ENCODE data around the gene PLA2G4B. TPM values are rescaled to one million over a fixed set of nuclear protein-coding genes. Genes with fewer than 3 reads are reported as not detected.

Gene PLA2G4B
- total and polyA plus RNA-seq, 2 donors: 1.9 to 45.4 TPM

DNA sequence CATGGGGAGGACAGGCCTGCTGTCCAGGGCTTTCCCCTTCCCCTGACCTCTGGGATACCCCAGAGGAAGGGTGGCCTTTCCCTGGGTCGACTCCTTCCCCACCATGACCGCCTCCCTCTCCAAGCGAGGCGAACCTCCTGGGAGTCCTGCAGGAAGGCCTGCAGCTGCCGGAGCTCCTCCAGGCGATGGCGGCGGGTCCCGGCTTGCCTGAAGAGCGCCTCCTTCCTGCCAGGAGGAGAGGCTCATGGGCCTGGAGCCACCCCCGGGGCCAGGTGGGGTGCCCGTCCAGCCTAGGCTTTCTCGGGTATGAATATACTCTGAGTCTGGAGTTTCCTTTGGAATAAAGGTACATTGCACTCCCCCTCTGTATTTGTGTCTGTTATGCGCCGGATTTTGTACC lies 20.1 kb downstream of the PLA2G4B start:
- DNase-seq (ENCODE audit: low read depth in 6 of 9, low spot score in 9 of 9): no peak
- H3K27me3 ChIP-seq (ENCODE audit: control insufficient read depth in 2 of 2, insufficient read depth in 1 of 2, low read length in 1 of 2): no peaks in the 10 kb centered on the region
- 96% methylated on average over 15 of the region's 15 CpGs for WGBS
- no peaks in the 10 kb centered on the region for H3K9me3 ChIP-seq (ENCODE audit: control insufficient read depth in 2 of 2, insufficient read depth in 1 of 2, low read length in 1 of 2)
- peaks cover 2 to 18% of the 10 kb centered on the region in 2 donors for H3K4me1 ChIP-seq (ENCODE audit: control insufficient read depth in 2 of 2, insufficient read depth in 2 of 2, low read length in 2 of 2)
- H3K27ac ChIP-seq (ENCODE audit: low read depth in 1 of 2, low read length in 1 of 2): no peak overlapping the region
- no peak overlapping the region for H3K4me3 ChIP-seq (ENCODE audit: low read length in 2 of 2)
- no peaks in the 10 kb centered on the region for H3K36me3 ChIP-seq (ENCODE audit: control insufficient read depth in 2 of 2, insufficient read depth in 2 of 2, low read length in 1 of 2)

DNA sequence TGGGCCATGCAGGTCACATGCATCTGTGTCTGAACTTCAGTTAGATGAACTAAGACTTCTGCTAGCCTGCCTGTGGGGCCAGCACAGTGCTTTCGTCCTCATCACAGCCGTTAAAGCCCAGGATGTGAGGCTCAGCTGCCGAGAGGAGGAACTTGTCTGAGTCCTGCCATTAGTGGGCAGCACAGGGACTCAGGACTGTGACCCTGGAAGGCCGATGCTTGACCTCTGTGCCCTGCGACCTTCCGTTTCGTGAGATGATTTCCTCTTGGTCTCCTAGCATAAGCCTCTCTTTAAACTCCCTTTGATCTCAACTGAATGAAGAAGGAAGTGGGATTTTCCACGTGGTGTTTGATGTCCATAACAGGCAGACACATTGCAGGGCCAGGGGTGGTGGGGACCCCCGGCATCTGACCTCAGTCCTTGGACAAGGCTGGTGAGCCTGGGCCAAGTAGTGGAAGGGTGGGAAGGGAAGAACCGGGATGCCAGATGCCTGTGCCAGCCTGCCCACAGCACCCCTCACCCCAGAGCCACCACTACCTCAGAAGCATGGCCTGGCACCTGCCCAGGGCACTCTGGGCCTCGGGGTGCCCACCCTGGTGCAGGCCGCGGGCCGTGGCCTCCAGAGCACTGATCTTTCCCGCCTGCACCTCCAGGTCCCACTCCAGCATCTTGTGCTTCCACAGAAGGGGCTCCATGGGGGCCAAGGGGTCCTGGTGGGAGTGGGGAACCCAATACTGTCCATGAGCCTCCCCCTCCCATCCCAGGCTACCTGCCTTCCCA lies 21.6 kb downstream of the PLA2G4B start:
- DNase-seq (ENCODE audit: low read depth in 6 of 9, low spot score in 9 of 9): no peak
- Histone ChIP-seq H3K4me1 (ENCODE audit: control insufficient read depth in 2 of 2, insufficient read depth in 2 of 2, low read length in 2 of 2) (peaks cover 2 to 13% of the 10 kb centered on the region in 2 donors), H3K36me3 (ENCODE audit: control insufficient read depth in 2 of 2, insufficient read depth in 2 of 2, low read length in 1 of 2) (no peaks in the 10 kb centered on the region), H3K9me3 (ENCODE audit: control insufficient read depth in 2 of 2, insufficient read depth in 1 of 2, low read length in 1 of 2) (no peaks in the 10 kb centered on the region), H3K27ac (ENCODE audit: low read depth in 1 of 2, low read length in 1 of 2) (no peak overlapping the region), H3K4me3 (ENCODE audit: low read length in 2 of 2) (no peak overlapping the region), H3K27me3 (ENCODE audit: control insufficient read depth in 2 of 2, insufficient read depth in 1 of 2, low read length in 1 of 2) (no peaks in the 10 kb centered on the region)
- WGBS: 50% methylated on average over 15 of the region's 15 CpGs

DNA sequence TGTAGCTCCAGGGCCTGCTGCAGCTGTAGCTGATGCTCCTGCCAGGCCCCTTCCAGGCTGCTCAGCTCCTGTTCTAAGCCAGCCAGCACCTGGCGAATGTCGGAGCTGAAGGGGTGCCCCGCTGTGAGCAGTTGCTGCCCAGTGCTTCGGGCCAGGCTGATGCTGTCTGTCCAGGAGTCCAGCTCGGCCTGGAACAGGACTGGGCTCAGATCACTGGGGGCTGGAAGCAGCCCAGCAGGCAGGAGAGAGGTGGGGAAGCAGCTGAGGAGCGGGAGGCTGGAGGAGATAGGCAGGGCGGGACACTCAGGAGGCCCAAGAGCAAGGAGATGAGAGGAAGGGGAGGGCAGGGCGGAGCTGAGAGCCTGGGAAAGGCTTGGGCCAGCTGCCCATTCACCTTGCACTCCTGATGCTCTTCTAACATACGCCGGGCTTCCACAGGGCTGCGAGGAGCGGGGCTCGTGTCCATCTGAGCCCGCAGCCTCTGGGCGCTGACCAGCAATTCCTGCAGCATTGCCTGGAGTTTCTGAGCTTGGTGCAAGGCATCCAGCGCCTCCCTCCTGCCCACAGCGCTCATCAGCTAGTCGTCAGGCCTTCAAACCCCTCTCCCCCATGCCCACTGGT lies 23.2 kb downstream of the PLA2G4B start:
- Histone ChIP-seq H3K36me3 (ENCODE audit: control insufficient read depth in 2 of 2, insufficient read depth in 2 of 2, low read length in 1 of 2) (no peaks in the 10 kb centered on the region), H3K27ac (ENCODE audit: low read depth in 1 of 2, low read length in 1 of 2) (no peak overlapping the region), H3K27me3 (ENCODE audit: control insufficient read depth in 2 of 2, insufficient read depth in 1 of 2, low read length in 1 of 2) (no peaks in the 10 kb centered on the region), H3K9me3 (ENCODE audit: control insufficient read depth in 2 of 2, insufficient read depth in 1 of 2, low read length in 1 of 2) (no peaks in the 10 kb centered on the region), H3K4me3 (ENCODE audit: low read length in 2 of 2) (no peak overlapping the region), H3K4me1 (ENCODE audit: control insufficient read depth in 2 of 2, insufficient read depth in 2 of 2, low read length in 2 of 2) (peaks cover 2 to 8% of the 10 kb centered on the region in 2 donors)
- 96% methylated on average over 18 of the region's 18 CpGs for WGBS
- DNase-seq (ENCODE audit: low read depth in 6 of 9, low spot score in 9 of 9): no peak

DNA sequence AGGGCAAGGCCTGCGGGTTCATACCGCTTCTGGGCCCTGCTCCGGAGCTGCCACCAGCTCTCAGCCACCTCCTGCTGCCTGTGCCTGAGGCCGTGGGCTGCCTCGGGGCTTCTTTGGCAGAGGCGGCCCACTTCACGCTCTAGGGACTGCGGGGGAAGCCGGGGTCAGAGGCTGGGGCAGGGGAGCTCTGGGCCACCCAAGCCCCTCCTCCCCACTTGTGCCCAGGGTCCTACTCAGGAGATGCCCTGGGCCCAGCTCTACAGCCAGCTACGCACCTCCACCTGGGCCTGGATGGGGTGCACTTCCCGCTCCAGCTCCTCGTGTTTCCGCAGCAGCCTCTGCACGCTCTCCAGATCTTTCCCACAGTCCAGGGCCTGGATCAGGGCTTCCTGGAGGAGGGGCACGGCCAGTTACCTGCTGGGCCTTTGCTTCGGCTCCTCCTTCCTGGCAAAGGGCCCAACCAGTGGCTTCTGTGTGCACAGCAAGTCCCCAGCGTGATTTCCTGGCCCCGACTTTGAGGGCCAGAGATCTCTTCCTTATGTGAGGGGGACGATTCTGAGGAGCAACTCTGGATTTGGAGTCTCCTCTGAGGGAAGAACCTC lies 24.0 kb downstream of the PLA2G4B start:
- DNase-seq (ENCODE audit: low read depth in 6 of 9, low spot score in 9 of 9): no peak
- Histone ChIP-seq H3K4me3 (ENCODE audit: low read length in 2 of 2) (no peak overlapping the region), H3K27me3 (ENCODE audit: control insufficient read depth in 2 of 2, insufficient read depth in 1 of 2, low read length in 1 of 2) (no peaks in the 10 kb centered on the region), H3K4me1 (ENCODE audit: control insufficient read depth in 2 of 2, insufficient read depth in 2 of 2, low read length in 2 of 2) (peaks cover 2 to 8% of the 10 kb centered on the region in 2 donors), H3K36me3 (ENCODE audit: control insufficient read depth in 2 of 2, insufficient read depth in 2 of 2, low read length in 1 of 2) (no peaks in the 10 kb centered on the region), H3K9me3 (ENCODE audit: control insufficient read depth in 2 of 2, insufficient read depth in 1 of 2, low read length in 1 of 2) (no peaks in the 10 kb centered on the region), H3K27ac (ENCODE audit: low read depth in 1 of 2, low read length in 1 of 2) (no peak overlapping the region)
- 86% methylated on average over 19 of the region's 19 CpGs for WGBS

DNA sequence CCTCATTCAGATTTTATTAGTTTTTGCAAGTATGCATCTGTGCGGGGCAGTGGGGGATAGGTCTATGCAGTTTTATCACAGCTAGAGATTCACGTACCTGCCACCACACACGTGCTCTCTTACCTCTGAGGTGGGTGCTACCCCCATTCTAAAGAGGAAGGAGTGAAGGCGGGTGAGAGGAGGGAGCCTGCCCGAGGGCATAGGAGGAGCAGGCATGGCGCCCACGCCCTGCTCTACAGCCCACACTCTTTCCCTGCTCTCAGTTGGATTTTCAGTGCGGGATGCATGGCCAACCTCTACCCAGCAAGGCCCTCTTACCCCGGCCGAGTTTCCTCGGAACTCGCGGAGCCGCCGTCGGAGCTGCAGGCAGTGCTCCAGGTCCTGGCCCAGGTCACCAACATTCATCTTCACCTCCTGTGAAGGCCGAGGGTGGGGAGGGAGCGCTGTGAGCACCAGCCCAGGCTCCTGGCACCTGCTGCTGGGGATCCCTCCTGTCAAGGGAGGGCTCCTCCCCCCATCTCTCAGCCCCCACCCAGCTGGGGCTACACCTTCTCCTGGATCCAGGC lies 26.9 kb downstream of the PLA2G4B start:
- WGBS: 95% methylated on average over 18 of the region's 18 CpGs
- no peak for DNase-seq (ENCODE audit: low read depth in 6 of 9, low spot score in 9 of 9)
- H3K27ac ChIP-seq (ENCODE audit: low read depth in 1 of 2, low read length in 1 of 2): no peak overlapping the region
- H3K36me3 ChIP-seq (ENCODE audit: control insufficient read depth in 2 of 2, insufficient read depth in 2 of 2, low read length in 1 of 2): no peaks in the 10 kb centered on the region
- H3K27me3 ChIP-seq (ENCODE audit: control insufficient read depth in 2 of 2, insufficient read depth in 1 of 2, low read length in 1 of 2): no peaks in the 10 kb centered on the region
- H3K9me3 ChIP-seq (ENCODE audit: control insufficient read depth in 2 of 2, insufficient read depth in 1 of 2, low read length in 1 of 2): no peaks in the 10 kb centered on the region
- no peak overlapping the region for H3K4me3 ChIP-seq (ENCODE audit: low read length in 2 of 2)
- H3K4me1 ChIP-seq (ENCODE audit: control insufficient read depth in 2 of 2, insufficient read depth in 2 of 2, low read length in 2 of 2): peaks cover 0 to 5% of the 10 kb centered on the region in 2 donors

DNA sequence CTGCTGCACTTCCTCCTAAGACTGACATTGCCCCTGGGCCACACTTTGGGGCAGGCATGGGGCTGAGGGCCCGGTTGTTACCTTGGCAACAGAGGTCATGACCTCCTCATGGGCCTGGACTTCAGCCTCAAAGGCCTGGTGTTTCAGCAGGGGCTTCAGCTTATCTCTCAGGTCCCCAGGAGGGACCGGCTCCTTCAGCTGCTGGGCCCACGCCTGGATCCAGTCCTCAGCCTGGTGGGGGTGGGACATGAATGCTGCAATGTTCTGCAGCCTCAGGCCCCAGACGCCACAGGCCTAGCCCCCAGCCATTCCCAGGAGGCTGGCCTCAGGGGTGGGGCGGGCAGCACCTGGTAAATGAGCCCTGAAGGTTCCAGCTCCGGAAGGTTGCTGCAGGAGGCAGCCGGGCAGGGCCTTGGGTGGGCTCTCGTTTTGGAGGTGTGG lies 27.6 kb downstream of the PLA2G4B start:
- Histone ChIP-seq H3K36me3 (ENCODE audit: control insufficient read depth in 2 of 2, insufficient read depth in 2 of 2, low read length in 1 of 2) (no peaks in the 10 kb centered on the region), H3K4me1 (ENCODE audit: control insufficient read depth in 2 of 2, insufficient read depth in 2 of 2, low read length in 2 of 2) (peaks cover 0 to 11% of the 10 kb centered on the region in 2 donors)

DNA sequence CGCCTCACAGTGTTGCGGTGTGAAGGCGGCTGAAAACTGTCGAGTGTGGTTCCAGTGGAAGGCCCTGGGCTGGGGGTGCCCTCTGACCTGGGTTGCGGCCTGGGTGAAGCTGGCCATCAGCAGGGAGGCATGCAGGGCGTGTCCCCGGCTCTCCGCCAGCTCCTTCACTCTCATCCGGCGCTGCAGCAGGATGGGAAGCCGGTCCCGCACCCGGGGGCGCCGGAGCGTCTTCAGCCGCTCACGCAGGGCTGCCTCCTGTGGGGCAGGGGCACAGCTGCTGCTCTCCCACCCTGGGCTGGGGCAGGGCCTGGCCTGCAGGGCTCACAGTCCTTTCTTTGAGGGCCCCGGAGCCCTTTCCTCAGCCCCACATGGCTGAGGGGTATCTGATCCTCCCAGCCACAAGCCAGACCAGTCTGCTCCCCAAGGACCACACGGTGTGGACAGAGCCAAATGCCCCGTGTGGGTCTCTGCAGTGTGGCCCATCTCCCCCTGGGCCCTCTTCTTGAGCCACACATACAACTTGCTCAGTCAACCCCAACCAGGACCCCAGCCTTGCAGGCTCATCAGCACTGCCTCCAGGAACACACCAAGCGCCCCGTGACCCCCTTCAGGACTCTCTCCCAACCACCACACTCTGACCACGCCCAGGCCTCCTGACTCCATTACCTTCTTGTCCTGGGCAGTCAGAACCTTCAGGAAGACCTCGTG lies 28.4 kb downstream of the PLA2G4B start:
- H3K4me1 ChIP-seq (ENCODE audit: control insufficient read depth in 2 of 2, insufficient read depth in 2 of 2, low read length in 2 of 2): peaks cover 0 to 12% of the 10 kb centered on the region in 2 donors
- no peaks in the 10 kb centered on the region for H3K9me3 ChIP-seq (ENCODE audit: control insufficient read depth in 2 of 2, insufficient read depth in 1 of 2, low read length in 1 of 2)
- 92% methylated on average over 25 of the region's 25 CpGs for WGBS
- H3K36me3 ChIP-seq (ENCODE audit: control insufficient read depth in 2 of 2, insufficient read depth in 2 of 2, low read length in 1 of 2): no peaks in the 10 kb centered on the region
- DNase-seq (ENCODE audit: low read depth in 6 of 9, low spot score in 9 of 9): no peak
- no peak overlapping the region for H3K4me3 ChIP-seq (ENCODE audit: low read length in 2 of 2)
- H3K27me3 ChIP-seq (ENCODE audit: control insufficient read depth in 2 of 2, insufficient read depth in 1 of 2, low read length in 1 of 2): no peaks in the 10 kb centered on the region
- H3K27ac ChIP-seq (ENCODE audit: low read depth in 1 of 2, low read length in 1 of 2): no peak overlapping the region

More for the DNA sequence above, 27.6 kb downstream of the PLA2G4B start:
- Histone ChIP-seq H3K27me3 (ENCODE audit: control insufficient read depth in 2 of 2, insufficient read depth in 1 of 2, low read length in 1 of 2) (no peaks in the 10 kb centered on the region), H3K4me3 (ENCODE audit: low read length in 2 of 2) (no peak overlapping the region), H3K9me3 (ENCODE audit: control insufficient read depth in 2 of 2, insufficient read depth in 1 of 2, low read length in 1 of 2) (no peaks in the 10 kb centered on the region), H3K27ac (ENCODE audit: low read depth in 1 of 2, low read length in 1 of 2) (no peak overlapping the region)
- DNase-seq (ENCODE audit: low read depth in 6 of 9, low spot score in 9 of 9): no peak
- WGBS: 93% methylated on average over 8 of the region's 8 CpGs

DNA sequence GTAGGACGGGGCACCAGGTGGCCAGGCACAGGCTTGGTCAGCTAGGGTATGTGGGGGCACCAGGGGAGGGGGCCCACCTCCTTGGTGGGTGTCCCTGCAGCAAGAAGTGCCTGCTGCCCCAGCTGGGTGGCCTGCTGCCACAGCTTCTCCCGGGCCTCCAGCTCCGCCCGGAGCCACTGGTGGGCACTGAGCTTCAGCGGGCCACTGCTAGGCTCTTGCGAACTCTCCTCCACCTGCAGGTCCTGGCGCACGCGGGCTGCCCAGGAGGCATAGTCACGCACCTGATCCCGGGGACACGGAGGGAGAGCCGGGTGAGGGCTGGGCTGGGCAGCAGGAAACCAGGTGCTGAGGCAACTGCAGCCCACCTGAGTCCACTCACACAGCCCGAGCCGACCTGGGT lies 29.7 kb downstream of the PLA2G4B start:
- Histone ChIP-seq H3K27me3 (ENCODE audit: control insufficient read depth in 2 of 2, insufficient read depth in 1 of 2, low read length in 1 of 2) (no peaks in the 10 kb centered on the region), H3K36me3 (ENCODE audit: control insufficient read depth in 2 of 2, insufficient read depth in 2 of 2, low read length in 1 of 2) (no peaks in the 10 kb centered on the region), H3K27ac (ENCODE audit: low read depth in 1 of 2, low read length in 1 of 2) (no peak overlapping the region), H3K4me3 (ENCODE audit: low read length in 2 of 2) (no peak overlapping the region), H3K4me1 (ENCODE audit: control insufficient read depth in 2 of 2, insufficient read depth in 2 of 2, low read length in 2 of 2) (peaks cover 0 to 12% of the 10 kb centered on the region in 2 donors), H3K9me3 (ENCODE audit: control insufficient read depth in 2 of 2, insufficient read depth in 1 of 2, low read length in 1 of 2) (no peaks in the 10 kb centered on the region)
- WGBS: 97% methylated on average over 15 of the region's 15 CpGs
- no peak for DNase-seq (ENCODE audit: low read depth in 6 of 9, low spot score in 9 of 9)

Data from thymus (tissue), 11 donors.